ENCODE results near the gene GBE1.

Gene GBE1

GRCh38 chr3:81699536-81700320, 61.7 kb downstream of the GBE1 start:
- DNase-seq (ENCODE audit: low read depth) = no peak

- no peak for DNase-seq (ENCODE audit: low read depth)
Measured at GRCh38 chr3:81696090-81696489, 65.4 kb downstream of the GBE1 start.

- DNase-seq (ENCODE audit: low read depth) = no peak
Measured at GRCh38 chr3:81695302-81695701, 66.1 kb downstream of the GBE1 start.

- no peak for DNase-seq (ENCODE audit: low read depth)
Measured at GRCh38 chr3:81694662-81695061, 66.8 kb downstream of the GBE1 start.

- no peak for DNase-seq (ENCODE audit: low read depth)
Measured at GRCh38 chr3:81692766-81693165, 68.7 kb downstream of the GBE1 start.

- no peak for DNase-seq (ENCODE audit: low read depth)
Measured at GRCh38 chr3:81689617-81690016, 71.8 kb downstream of the GBE1 start.

GRCh38 chr3:81684751-81685395, 76.6 kb downstream of the GBE1 start:
- no peak for DNase-seq (ENCODE audit: low read depth)

GRCh38 chr3:81676706-81677456, 84.6 kb downstream of the GBE1 start:
- DNase-seq (ENCODE audit: low read depth) = no peak

- no peak for DNase-seq (ENCODE audit: low read depth)
Measured at GRCh38 chr3:81674690-81675089, 86.8 kb downstream of the GBE1 start.

GRCh38 chr3:81668283-81668682, 93.2 kb downstream of the GBE1 start:
- DNase-seq (ENCODE audit: low read depth) = no peak

- no peak for DNase-seq (ENCODE audit: low read depth)
Measured at GRCh38 chr3:81666502-81667121, 94.8 kb downstream of the GBE1 start.

- DNase-seq (ENCODE audit: low read depth) = no peak
Measured at GRCh38 chr3:81663114-81663513, 98.3 kb downstream of the GBE1 start.

- no peak for DNase-seq (ENCODE audit: low read depth)
Measured at GRCh38 chr3:81660036-81660435, 101.4 kb downstream of the GBE1 start.

- DNase-seq (ENCODE audit: low read depth) = no peak
Measured at GRCh38 chr3:81658322-81658997, 103.0 kb downstream of the GBE1 start.

- DNase-seq (ENCODE audit: low read depth) = no peak
Measured at GRCh38 chr3:81651139-81651538, 110.3 kb downstream of the GBE1 start.

- no peak for DNase-seq (ENCODE audit: low read depth)
Measured at GRCh38 chr3:81650187-81650586, 111.3 kb downstream of the GBE1 start.

- DNase-seq (ENCODE audit: low read depth) = no peak
Measured at GRCh38 chr3:81645248-81645647, 116.2 kb downstream of the GBE1 start.

- DNase-seq (ENCODE audit: low read depth) = no peak
Measured at GRCh38 chr3:81643721-81644120, 117.7 kb downstream of the GBE1 start.

- DNase-seq (ENCODE audit: low read depth) = no peak
Measured at GRCh38 chr3:81638480-81638879, 123.0 kb downstream of the GBE1 start.

- no peak for DNase-seq (ENCODE audit: low read depth)
Measured at GRCh38 chr3:81632659-81633058, 128.8 kb downstream of the GBE1 start.

GRCh38 chr3:81624756-81625155, 136.7 kb downstream of the GBE1 start:
- no peak for DNase-seq (ENCODE audit: low read depth)

- no peak for DNase-seq (ENCODE audit: low read depth)
Measured at GRCh38 chr3:81622395-81622794, 139.1 kb downstream of the GBE1 start.

All from non-pigmented ciliary epithelial cell (primary cell).